ENCODE results near the gene FGFR4.

FGFR4 gene

GRCh38 chr5:177041936-177042335 is 44.8 kb upstream of the FGFR4 start:
- Histone ChIP-seq H3K9me3 (ENCODE audit: control insufficient read depth, insufficient read depth, low read length) (no peaks in the 10 kb centered on the region), H3K4me2 (ENCODE audit: low read length) (no peak overlapping the region), H3K27me3 (ENCODE audit: control insufficient read depth, low read length) (no peaks in the 10 kb centered on the region), H3K9me2 (replicated peaks; ENCODE audit: control insufficient read depth, low read length) (no peaks in the 10 kb centered on the region), H4K20me1 (ENCODE audit: control insufficient read depth, insufficient read depth, low read depth, low read length) (peaks cover 2% of the 10 kb centered on the region; the same call in 1 of the 2 replicates), H3K27ac (ENCODE audit: low read depth, low read length) (no peak overlapping the region), H3K4me3 (ENCODE audit: low read length) (no peak overlapping the region), H3F3A (ENCODE audit: control insufficient read depth, insufficient read depth) (no peaks in the 10 kb centered on the region), H3K79me2 (ENCODE audit: control insufficient read depth, low read length) (peaks cover 31% of the 10 kb centered on the region), H3K36me3 (ENCODE audit: control insufficient read depth, low read length) (peaks cover 64% of the 10 kb centered on the region), H3K4me1 (ENCODE audit: control insufficient read depth, low read length) (no peaks in the 10 kb centered on the region)
- TF ChIP-seq EZH2phosphoT487 (IDR thresholded peaks at IDR 0.05; ENCODE audit: borderline replicate concordance, low read length) = no peak
- no peak for TF ChIP-seq CTCF (IDR thresholded peaks at IDR 0.05; ENCODE audit: low read depth, low read length, poor library complexity, severe bottlenecking)

DNA sequence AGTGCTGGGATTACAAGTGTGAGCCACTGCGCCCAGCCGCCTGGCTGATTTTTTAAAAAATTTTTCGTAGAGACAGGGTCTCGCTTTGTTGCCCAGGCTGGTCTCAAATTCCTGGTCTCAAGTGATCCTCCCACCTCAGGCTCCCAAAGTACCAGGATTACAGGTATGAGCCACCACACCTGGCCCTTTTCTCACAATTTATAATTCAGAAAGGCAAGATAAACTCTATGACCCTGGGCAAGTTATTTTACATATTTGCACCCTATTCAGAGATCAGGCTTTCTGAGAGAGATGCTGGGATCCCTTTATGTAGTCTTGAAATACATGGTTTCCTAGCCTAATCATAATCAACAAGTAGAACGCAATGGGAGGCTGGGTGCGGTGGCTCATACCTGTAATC is 43.6 kb upstream of the FGFR4 start:
- H3K79me2 ChIP-seq (ENCODE audit: control insufficient read depth, low read length) = peaks cover 19% of the 10 kb centered on the region
- H3K36me3 ChIP-seq (ENCODE audit: control insufficient read depth, low read length) = peaks cover 63% of the 10 kb centered on the region

GRCh38 chr5:177043958-177044357 is 42.8 kb upstream of the FGFR4 start:
- Histone ChIP-seq H3K9me2 (replicated peaks; ENCODE audit: control insufficient read depth, low read length) (no peaks in the 10 kb centered on the region), H3K79me2 (ENCODE audit: control insufficient read depth, low read length) (peaks cover 11% of the 10 kb centered on the region), H3K4me2 (ENCODE audit: low read length) (no peak overlapping the region), H4K20me1 (ENCODE audit: control insufficient read depth, insufficient read depth, low read depth, low read length) (no peaks in the 10 kb centered on the region), H3K4me1 (ENCODE audit: control insufficient read depth, low read length) (no peaks in the 10 kb centered on the region), H3K36me3 (ENCODE audit: control insufficient read depth, low read length) (peaks cover 68% of the 10 kb centered on the region), H3K27ac (ENCODE audit: low read depth, low read length) (no peak overlapping the region), H3K9me3 (ENCODE audit: control insufficient read depth, insufficient read depth, low read length) (no peaks in the 10 kb centered on the region), H3F3A (ENCODE audit: control insufficient read depth, insufficient read depth) (no peaks in the 10 kb centered on the region), H3K27me3 (ENCODE audit: control insufficient read depth, low read length) (no peaks in the 10 kb centered on the region), H3K4me3 (ENCODE audit: low read length) (no peak overlapping the region)
- TF ChIP-seq CTCF (IDR thresholded peaks at IDR 0.05; ENCODE audit: low read depth, low read length, poor library complexity, severe bottlenecking) (no peak), EZH2phosphoT487 (IDR thresholded peaks at IDR 0.05; ENCODE audit: borderline replicate concordance, low read length) (no peak)

More for the DNA sequence above, 43.6 kb upstream of the FGFR4 start:
- TF ChIP-seq CTCF (IDR thresholded peaks at IDR 0.05; ENCODE audit: low read depth, low read length, poor library complexity, severe bottlenecking) (no peak), EZH2phosphoT487 (IDR thresholded peaks at IDR 0.05; ENCODE audit: borderline replicate concordance, low read length) (no peak)
- Histone ChIP-seq H3K4me1 (ENCODE audit: control insufficient read depth, low read length) (no peaks in the 10 kb centered on the region), H3K27me3 (ENCODE audit: control insufficient read depth, low read length) (no peaks in the 10 kb centered on the region), H3K4me2 (ENCODE audit: low read length) (no peak overlapping the region), H3K27ac (ENCODE audit: low read depth, low read length) (no peak overlapping the region), H3K9me3 (ENCODE audit: control insufficient read depth, insufficient read depth, low read length) (no peaks in the 10 kb centered on the region), H4K20me1 (ENCODE audit: control insufficient read depth, insufficient read depth, low read depth, low read length) (no peaks in the 10 kb centered on the region), H3K9me2 (replicated peaks; ENCODE audit: control insufficient read depth, low read length) (no peaks in the 10 kb centered on the region), H3K4me3 (ENCODE audit: low read length) (no peak overlapping the region), H3F3A (ENCODE audit: control insufficient read depth, insufficient read depth) (no peaks in the 10 kb centered on the region)

All from DOHH2 (cell line).